Measurements from ENCODE around the gene LDHAL6B. TPM values are rescaled to one million over a fixed set of nuclear protein-coding genes. Genes with fewer than 3 reads are reported as not detected.
A peak's percentile ranks its signal among the peaks of the same experiment; 100 is the strongest.

Gene LDHAL6B
- polyA plus RNA-seq, 3 donors = not detected

GRCh38 chr15:59247364-59247763 lies 40.7 kb downstream of the LDHAL6B start:
- Mint-ChIP-seq H3K4me1 (peaks cover 11% of the 10 kb centered on the region), H3K27ac (no peak overlapping the region), H3K36me3 (peaks cover 5 to 15% of the 10 kb centered on the region in 2 donors), H3K27me3 (ENCODE audit: low read depth in 3 of 3) (no peaks in the 10 kb centered on the region), H3K9me3 (no peaks in the 10 kb centered on the region), H3K4me3 (no peak overlapping the region)
- no peaks in the 10 kb centered on the region for H3K36me3 ChIP-seq (replicated peaks in 1 of 2; ENCODE audit: control insufficient read depth in 1 of 2, insufficient read depth in 2 of 2, low read length in 2 of 2)
- H3K9me3 ChIP-seq (replicated peaks in 1 of 2; ENCODE audit: control insufficient read depth in 1 of 2, insufficient read depth in 1 of 2, low read length in 2 of 2) = no peaks in the 10 kb centered on the region
- H3K9ac ChIP-seq (ENCODE audit: insufficient read depth, low read length, poor library complexity, severe bottlenecking) = no peak overlapping the region
- H3K79me2 ChIP-seq (ENCODE audit: insufficient read depth, low read length) = no peaks in the 10 kb centered on the region
- H2AFZ ChIP-seq (ENCODE audit: insufficient read depth, low read depth, low read length, poor library complexity, severe bottlenecking) = no peak overlapping the region
- no peak overlapping the region for H3K4me3 ChIP-seq (replicated peaks in 1 of 3; ENCODE audit: low read depth in 2 of 3, low read length in 3 of 3)
- DNase-seq = peak; percentile 34 to 54 (median 52)
- H3K27ac ChIP-seq (ENCODE audit: low read depth in 1 of 2, low read length in 2 of 2) = no peak overlapping the region
- WGBS (ENCODE audit: insufficient coverage) = 0% methylated on average over 1 of the region's 2 CpGs
- TF ChIP-seq CTCF (IDR thresholded peaks at IDR 0.05) = peak; percentile 70
- intact Hi-C loops (cut with micrococcal nuclease) = loop anchor here in 1 of 2 donors (2.0 kb wide), 1 partner anchor 245 kb away; no protein-coding TSS in a partner anchor
- no peaks in the 10 kb centered on the region for H3K27me3 ChIP-seq (ENCODE audit: control insufficient read depth in 2 of 2, insufficient read depth in 2 of 2, low read length in 2 of 2)
- H4K20me1 ChIP-seq (ENCODE audit: insufficient read depth, low read length) = peaks cover 4% of the 10 kb centered on the region
- no peak overlapping the region for H3K4me2 ChIP-seq (replicated peaks; ENCODE audit: extremely low read depth, low read length, poor library complexity, severe bottlenecking)
- peaks cover 4 to 10% of the 10 kb centered on the region in 2 donors for H3K4me1 ChIP-seq (ENCODE audit: control insufficient read depth in 1 of 2, insufficient read depth in 2 of 2, low read length in 2 of 2)

GRCh38 chr15:59249816-59250215 lies 43.2 kb downstream of the LDHAL6B start:
- Histone ChIP-seq H3K27me3 (ENCODE audit: control insufficient read depth in 2 of 2, insufficient read depth in 2 of 2, low read length in 2 of 2) (no peaks in the 10 kb centered on the region), H3K27ac (ENCODE audit: low read depth in 1 of 2, low read length in 2 of 2) (no peak overlapping the region), H3K4me2 (replicated peaks; ENCODE audit: extremely low read depth, low read length, poor library complexity, severe bottlenecking) (no peak overlapping the region), H3K9me3 (replicated peaks in 1 of 2; ENCODE audit: control insufficient read depth in 1 of 2, insufficient read depth in 1 of 2, low read length in 2 of 2) (no peaks in the 10 kb centered on the region), H4K20me1 (ENCODE audit: insufficient read depth, low read length) (peaks cover 4% of the 10 kb centered on the region), H3K9ac (ENCODE audit: insufficient read depth, low read length, poor library complexity, severe bottlenecking) (no peak overlapping the region), H3K36me3 (replicated peaks in 1 of 2; ENCODE audit: control insufficient read depth in 1 of 2, insufficient read depth in 2 of 2, low read length in 2 of 2) (no peaks in the 10 kb centered on the region), H2AFZ (ENCODE audit: insufficient read depth, low read depth, low read length, poor library complexity, severe bottlenecking) (no peak overlapping the region), H3K4me3 (replicated peaks in 1 of 3; ENCODE audit: low read depth in 2 of 3, low read length in 3 of 3) (no peak overlapping the region), H3K79me2 (ENCODE audit: insufficient read depth, low read length) (no peaks in the 10 kb centered on the region), H3K4me1 (ENCODE audit: control insufficient read depth in 1 of 2, insufficient read depth in 2 of 2, low read length in 2 of 2) (peaks cover 4 to 10% of the 10 kb centered on the region in 2 donors)
- H3K4me1 Mint-ChIP-seq = peaks cover 11% of the 10 kb centered on the region
- 96% methylated on average over 5 of the region's 5 CpGs for WGBS (ENCODE audit: insufficient coverage)
- no peaks in the 10 kb centered on the region for H3K27me3 Mint-ChIP-seq (ENCODE audit: low read depth in 3 of 3)
- intact Hi-C loops (cut with micrococcal nuclease) = loop anchor here in 1 of 2 donors (5.0 kb wide), 1 partner anchor 242 kb away; no protein-coding TSS in a partner anchor
- TF ChIP-seq CTCF (IDR thresholded peaks at IDR 0.05) = no peak
- peaks cover 2 to 26% of the 10 kb centered on the region in 2 donors for H3K36me3 Mint-ChIP-seq
- no peak for DNase-seq
- no peak overlapping the region for H3K4me3 Mint-ChIP-seq
- H3K9me3 Mint-ChIP-seq = no peaks in the 10 kb centered on the region
- H3K27ac Mint-ChIP-seq = no peak overlapping the region
